Measurements from ENCODE around the gene RHOB.
"Not testable (repeated sequence)": the region's sequence is repeated elsewhere in the genome, so short reads cannot be mapped to it uniquely, and the experiment has no call there.

Gene RHOB

GRCh38 chr2:20434588-20435294 lies 12.1 kb upstream of the RHOB start:
- ATAC-seq: no peak
- TF ChIP-seq PATZ1 (CRISPR knock-in tag; IDR thresholded peaks at IDR 0.05; ENCODE audit: borderline replicate concordance): no peak
- TF ChIP-seq POU6F1 (CRISPR knock-in tag; IDR thresholded peaks at IDR 0.05; ENCODE audit: borderline replicate concordance, low read depth): no peak
- TF ChIP-seq SNAI2 (CRISPR knock-in tag; IDR thresholded peaks at IDR 0.05): no peak
- no peak for TF ChIP-seq ZC3H10 (CRISPR knock-in tag; IDR thresholded peaks at IDR 0.05)
- TF ChIP-seq CSRNP3 (CRISPR knock-in tag; IDR thresholded peaks at IDR 0.05): no peak
- no peak for TF ChIP-seq ZNF8 (CRISPR knock-in tag; IDR thresholded peaks at IDR 0.05)
- no peak for TF ChIP-seq TOX (CRISPR knock-in tag; IDR thresholded peaks at IDR 0.05; ENCODE audit: borderline replicate concordance)
- TF ChIP-seq PPARA (CRISPR knock-in tag; IDR thresholded peaks at IDR 0.05; ENCODE audit: borderline replicate concordance): no peak
- TF ChIP-seq ESRRG (CRISPR knock-in tag; IDR thresholded peaks at IDR 0.05): no peak
- TF ChIP-seq CSDC2 (CRISPR knock-in tag; IDR thresholded peaks at IDR 0.05): no peak
- TF ChIP-seq TSHZ2 (CRISPR knock-in tag; IDR thresholded peaks at IDR 0.05): no peak

GRCh38 chr2:20435456-20435855 lies 11.4 kb upstream of the RHOB start:
- not testable (repeated sequence) for ATAC-seq

- ATAC-seq: no peak; the same call in 2 of the 3 replicates
- TF ChIP-seq TSHZ2 (CRISPR knock-in tag; IDR thresholded peaks at IDR 0.05): no peak
- TF ChIP-seq ZNF565 (CRISPR knock-in tag; conservative IDR thresholded peaks at IDR 0.05; ENCODE audit: low read depth): no peak
- TF ChIP-seq ZFP3 (CRISPR knock-in tag; IDR thresholded peaks at IDR 0.05): no peak
- TF ChIP-seq CREB5 (CRISPR knock-in tag; IDR thresholded peaks at IDR 0.05; ENCODE audit: low read depth): no peak
- no peak for TF ChIP-seq CSRNP3 (CRISPR knock-in tag; IDR thresholded peaks at IDR 0.05)
- TF ChIP-seq PATZ1 (CRISPR knock-in tag; IDR thresholded peaks at IDR 0.05; ENCODE audit: borderline replicate concordance): no peak
- TF ChIP-seq SNAI2 (CRISPR knock-in tag; IDR thresholded peaks at IDR 0.05): no peak
- no peak for TF ChIP-seq ZNF70 (CRISPR knock-in tag; IDR thresholded peaks at IDR 0.05)
- TF ChIP-seq ZC3H10 (CRISPR knock-in tag; IDR thresholded peaks at IDR 0.05): no peak
- no peak for TF ChIP-seq PPARA (CRISPR knock-in tag; IDR thresholded peaks at IDR 0.05; ENCODE audit: borderline replicate concordance)
- no peak for TF ChIP-seq BACH2 (CRISPR knock-in tag; IDR thresholded peaks at IDR 0.05; ENCODE audit: borderline replicate concordance)
- no peak for TF ChIP-seq TOX (CRISPR knock-in tag; IDR thresholded peaks at IDR 0.05; ENCODE audit: borderline replicate concordance)
Observed at GRCh38 chr2:20436716-20437470, 10.0 kb upstream of the RHOB start.

Measured in SK-N-SH treated with all-trans-retinoic acid at 6 μM for 48 hours (cell line).